ENCODE measurements around the gene TANGO2.

TANGO2 gene

GRCh38 chr22:20020533-20021195 is at the start of gene TANGO2:
TSS of gene TANGO2 (plus strand) at chr22:20021110. CDS start at chr22:20036799, 15,689 bp downstream.
- peak; percentile 91 for DNase-seq (ENCODE audit: low read depth)

GRCh38 chr22:19971276-19972124 is 49.4 kb upstream of the TANGO2 start:
- DNase-seq (ENCODE audit: low read depth): no peak

DNA sequence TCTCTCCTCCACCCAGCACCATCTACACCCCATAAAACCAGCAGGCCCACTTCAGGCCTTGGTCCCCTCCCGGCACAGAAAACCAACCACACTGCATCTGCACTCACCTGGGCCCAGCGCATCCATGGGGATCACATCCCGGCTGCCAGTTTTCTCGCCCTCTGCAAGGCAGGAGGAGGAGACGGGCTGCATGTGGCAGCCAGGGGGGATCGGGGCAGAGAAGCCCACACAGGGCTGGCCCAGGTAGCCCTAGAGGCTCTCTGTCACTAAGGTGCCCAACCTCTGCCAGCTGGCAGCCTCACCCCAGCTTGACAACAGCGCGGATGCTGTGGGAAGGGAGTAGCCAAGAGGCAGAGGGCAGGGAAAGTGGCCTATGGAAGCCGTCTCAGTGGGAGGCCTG is 48.7 kb upstream of the TANGO2 start:
- DNase-seq (ENCODE audit: low read depth): no peak

DNA sequence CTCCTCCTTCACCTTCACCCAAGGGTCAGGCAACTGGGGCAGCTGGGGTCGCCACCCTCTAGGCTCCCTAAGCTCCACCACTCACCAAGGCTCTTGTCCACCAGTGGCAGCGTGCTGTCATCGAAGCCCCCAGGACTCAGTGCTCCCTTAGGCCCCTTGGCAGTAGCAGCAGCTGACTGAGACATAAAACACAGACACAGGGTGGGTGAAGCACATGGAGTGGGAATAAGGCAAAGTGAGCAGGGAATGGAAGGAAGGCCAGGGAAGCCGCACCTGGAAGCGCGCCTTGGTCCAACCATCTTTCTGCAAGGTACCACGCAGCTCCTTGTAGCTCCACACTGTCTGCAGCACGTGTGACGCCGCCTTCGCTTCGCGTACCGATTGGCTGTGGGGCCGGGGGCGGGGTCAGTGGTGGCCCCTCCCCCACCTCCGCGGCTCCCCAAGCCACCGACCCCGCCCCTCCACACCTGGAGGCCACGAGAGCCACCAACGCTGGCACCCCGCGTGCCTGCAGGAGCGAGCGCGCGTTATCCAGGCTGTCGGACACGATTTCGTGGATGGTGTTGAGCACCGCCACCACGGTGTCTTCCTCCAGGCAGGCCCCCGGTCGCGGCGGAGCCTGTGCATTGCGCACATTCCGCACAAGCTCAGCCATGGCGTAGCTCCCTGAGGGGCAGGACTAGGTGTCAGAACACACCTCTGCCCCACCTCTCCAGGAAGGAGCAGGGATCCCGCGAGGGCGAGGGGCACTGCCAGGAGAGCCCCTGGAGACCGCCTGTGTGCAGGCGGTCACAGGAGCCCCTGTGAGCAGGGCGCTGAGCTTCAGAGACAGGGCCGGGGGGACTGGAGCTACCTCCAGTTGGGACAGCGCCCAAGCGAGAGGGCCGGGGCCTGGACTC is 48.0 kb upstream of the TANGO2 start:
- no peak for DNase-seq (ENCODE audit: low read depth)

- no peak for DNase-seq (ENCODE audit: low read depth)
Observed at GRCh38 chr22:19973551-19974267, 47.2 kb upstream of the TANGO2 start.

DNA sequence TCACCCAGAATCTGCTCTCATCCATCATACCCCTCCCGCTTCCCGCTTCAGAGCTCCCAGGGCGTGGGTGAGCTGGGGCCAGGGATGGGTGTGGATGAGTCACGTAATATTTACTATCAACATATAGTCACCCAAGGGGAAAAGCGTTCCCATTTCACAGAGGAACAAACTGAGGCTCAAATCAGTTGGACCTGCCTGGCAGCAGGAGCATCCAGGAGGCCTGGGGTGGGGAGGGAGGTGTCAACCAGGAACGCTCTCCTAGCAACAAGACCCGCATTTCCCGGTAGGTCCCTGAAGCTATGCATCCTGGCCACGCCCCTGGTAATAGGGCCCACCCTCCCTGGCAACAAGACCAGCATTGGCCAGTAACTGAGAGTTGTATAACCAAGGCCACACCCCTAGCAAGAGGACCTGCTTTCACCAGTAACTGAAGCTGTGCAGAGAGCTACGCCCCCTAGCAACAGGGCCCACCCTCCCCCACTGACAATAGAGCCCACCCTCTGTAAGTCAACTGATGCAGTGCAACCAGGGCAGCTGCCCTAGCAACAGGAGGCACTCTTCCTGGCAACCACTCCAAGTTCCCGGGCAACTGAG is 46.5 kb upstream of the TANGO2 start:
- DNase-seq (ENCODE audit: low read depth): no peak

GRCh38 chr22:19974935-19975706 is 45.8 kb upstream of the TANGO2 start:
- DNase-seq (ENCODE audit: low read depth): no peak

DNA sequence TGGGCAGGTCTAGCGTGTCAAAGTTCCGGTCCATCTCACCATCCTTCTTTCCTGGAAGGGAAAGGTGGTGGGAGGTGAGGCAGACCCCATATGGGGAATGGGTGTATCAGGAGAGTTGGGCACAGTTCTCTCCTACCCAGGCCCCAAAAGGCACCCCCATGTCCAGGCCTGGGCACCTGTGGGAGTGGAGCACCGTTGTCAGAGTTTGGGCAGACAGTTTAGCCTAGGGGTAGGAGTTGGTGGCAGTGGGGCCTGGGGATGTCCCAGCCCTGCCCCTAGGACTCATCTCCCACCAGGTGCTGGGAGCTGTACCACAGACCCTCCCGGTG is 45.2 kb upstream of the TANGO2 start:
- DNase-seq (ENCODE audit: low read depth): no peak

DNA sequence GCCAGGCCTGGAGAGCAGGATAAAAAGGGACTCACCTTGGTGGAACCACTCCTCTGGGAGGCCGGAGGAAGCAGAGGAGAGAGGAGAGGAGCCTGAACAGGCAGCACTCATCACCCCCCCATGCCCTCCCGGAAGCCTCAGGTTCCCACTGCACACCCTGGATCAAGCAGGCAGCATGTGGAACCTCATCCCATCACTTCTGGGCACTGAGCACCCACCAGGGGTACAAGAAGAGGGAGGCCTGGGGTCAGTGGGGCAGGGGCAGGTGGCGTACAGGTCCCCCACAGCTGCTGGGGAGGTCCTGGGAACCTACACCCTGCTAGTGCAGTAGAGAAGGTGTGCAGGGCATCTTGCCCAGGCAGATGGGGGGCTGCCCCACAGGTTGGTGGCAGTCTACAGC is 44.2 kb upstream of the TANGO2 start:
- no peak for DNase-seq (ENCODE audit: low read depth)

DNA sequence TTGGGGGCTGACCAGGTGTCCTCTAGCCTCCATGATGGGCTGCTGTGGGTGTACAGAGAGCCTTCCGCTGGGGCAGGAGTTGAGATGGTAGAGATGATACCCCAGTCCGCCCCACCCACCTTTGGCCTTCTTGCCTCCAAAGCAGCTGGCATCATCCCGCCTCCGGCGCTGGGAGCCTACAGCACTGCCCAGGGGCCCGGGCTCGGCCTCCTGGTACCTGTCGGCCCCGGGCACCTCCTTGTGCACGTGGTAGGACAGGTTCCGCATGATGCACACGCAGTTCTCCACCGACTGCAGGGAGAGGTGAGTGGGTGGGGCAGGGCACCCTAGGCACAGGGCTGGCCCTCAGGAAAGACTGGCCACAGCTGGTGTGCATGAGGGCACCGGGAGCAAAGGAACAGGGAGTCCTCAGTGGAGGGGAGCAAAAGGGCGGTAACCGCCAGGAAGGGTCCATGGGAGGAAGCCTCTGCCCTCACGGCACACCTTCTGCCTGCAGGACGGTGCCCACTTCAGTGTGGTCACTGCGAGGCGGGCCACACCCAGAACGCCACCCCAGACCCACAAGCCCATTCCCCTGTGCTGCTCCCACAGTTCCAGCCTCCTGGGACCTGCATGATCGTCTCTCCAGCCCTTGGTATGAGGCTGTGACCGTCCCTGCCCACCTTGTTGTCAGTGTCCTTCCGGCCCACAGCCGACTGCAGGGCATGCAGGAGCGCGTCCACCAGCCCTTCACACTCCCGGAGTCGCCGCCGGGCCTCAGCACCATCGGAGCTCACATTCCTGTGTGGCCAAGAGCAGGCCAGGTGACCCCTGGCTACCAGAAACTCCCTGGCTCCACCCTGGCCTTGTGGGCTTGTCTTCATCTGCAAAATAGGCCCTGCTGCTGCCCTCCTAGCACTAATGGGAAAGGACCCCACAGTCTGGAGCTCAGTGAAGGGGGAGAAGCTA is 43.3 kb upstream of the TANGO2 start:
- DNase-seq (ENCODE audit: low read depth): no peak

- DNase-seq (ENCODE audit: low read depth): no peak
Observed at GRCh38 chr22:19978748-19979147, 42.2 kb upstream of the TANGO2 start.

GRCh38 chr22:19979712-19980493 is 41.0 kb upstream of the TANGO2 start:
- no peak for DNase-seq (ENCODE audit: low read depth)

DNA sequence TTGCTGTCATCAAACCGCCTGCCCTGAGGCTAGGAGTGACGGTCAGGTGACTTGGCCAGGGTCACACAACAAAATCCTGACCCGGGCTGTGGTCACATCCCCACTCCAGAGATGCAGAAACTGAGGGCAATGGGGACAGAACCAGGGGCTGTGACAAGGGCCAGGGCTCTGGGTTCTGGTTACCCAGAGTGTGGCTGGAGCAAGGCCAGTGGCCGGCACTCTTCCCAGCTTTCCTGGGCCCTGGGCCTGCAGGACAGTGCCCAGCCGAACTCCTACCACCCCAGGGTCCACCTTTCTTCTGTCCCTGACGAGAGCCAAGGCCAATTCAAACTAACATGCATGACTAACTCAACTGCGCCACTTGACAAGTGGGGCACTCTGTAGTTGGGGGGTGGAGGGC is 40.1 kb upstream of the TANGO2 start:
- no peak for DNase-seq (ENCODE audit: low read depth)

GRCh38 chr22:19981171-19981960 is 39.5 kb upstream of the TANGO2 start:
- DNase-seq (ENCODE audit: low read depth): no peak

- DNase-seq (ENCODE audit: low read depth): no peak
Observed at GRCh38 chr22:19981961-19982920, 38.7 kb upstream of the TANGO2 start.

GRCh38 chr22:19982991-19983578 is 37.8 kb upstream of the TANGO2 start:
- no peak for DNase-seq (ENCODE audit: low read depth)

Data from stimulated activated CD8-positive, alpha-beta memory T cell treated with anti-CD3 and anti-CD28 coated beads, Interleukin-12 subunit alpha, Interleukin-12 subunit beta, amount 100 ng/mL, for 4 hours (primary cell).